IPS DF 4.7 (cell line): ENCODE results near the gene GPC1.

ENCODE experiments used
- DNase-seq: peaks from one replicate; pipeline ENCODE4 v3.0.0-alpha.2; 2013; ENCODE audit warnings: low spot score; ENCODE audit errors: extremely low read depth

The GPC1 gene

GRCh38 chr2:240465268-240465764, 29.9 kb downstream of the GPC1 start:
- no peak for DNase-seq

GRCh38 chr2:240465765-240466578, 30.5 kb downstream of the GPC1 start:
- DNase-seq: no peak

GRCh38 chr2:240466579-240467148, 31.2 kb downstream of the GPC1 start:
- no peak for DNase-seq

- no peak for DNase-seq
Observed at GRCh38 chr2:240467149-240467642, 31.7 kb downstream of the GPC1 start.

GRCh38 chr2:240467659-240468302, 32.3 kb downstream of the GPC1 start:
- DNase-seq: no peak

- no peak for DNase-seq
Observed at GRCh38 chr2:240468303-240469238, 33.1 kb downstream of the GPC1 start.

GRCh38 chr2:240469239-240469636, 33.8 kb downstream of the GPC1 start:
- DNase-seq: no peak

- DNase-seq: no peak
Observed at GRCh38 chr2:240469740-240470139, 34.3 kb downstream of the GPC1 start.

GRCh38 chr2:240472078-240472790, 36.8 kb downstream of the GPC1 start:
- no peak for DNase-seq

GRCh38 chr2:240473211-240473610, 37.7 kb downstream of the GPC1 start:
- DNase-seq: no peak

GRCh38 chr2:240477916-240478315, 42.5 kb downstream of the GPC1 start:
- DNase-seq: no peak

GRCh38 chr2:240478346-240479110, 43.1 kb downstream of the GPC1 start:
- DNase-seq: no peak

GRCh38 chr2:240479111-240479501, 43.6 kb downstream of the GPC1 start:
- DNase-seq: no peak

GRCh38 chr2:240480834-240481623, 45.6 kb downstream of the GPC1 start:
- DNase-seq: no peak

- DNase-seq: no peak
Observed at GRCh38 chr2:240481720-240482119, 46.3 kb downstream of the GPC1 start.

- DNase-seq: no peak
Observed at GRCh38 chr2:240482141-240482540, 46.7 kb downstream of the GPC1 start.

- no peak for DNase-seq
Observed at GRCh38 chr2:240491483-240491882, 56.0 kb downstream of the GPC1 start.

- no peak for DNase-seq
Observed at GRCh38 chr2:240494194-240494793, 58.8 kb downstream of the GPC1 start.
